ENCODE results near the gene AZIN2.

DNA sequence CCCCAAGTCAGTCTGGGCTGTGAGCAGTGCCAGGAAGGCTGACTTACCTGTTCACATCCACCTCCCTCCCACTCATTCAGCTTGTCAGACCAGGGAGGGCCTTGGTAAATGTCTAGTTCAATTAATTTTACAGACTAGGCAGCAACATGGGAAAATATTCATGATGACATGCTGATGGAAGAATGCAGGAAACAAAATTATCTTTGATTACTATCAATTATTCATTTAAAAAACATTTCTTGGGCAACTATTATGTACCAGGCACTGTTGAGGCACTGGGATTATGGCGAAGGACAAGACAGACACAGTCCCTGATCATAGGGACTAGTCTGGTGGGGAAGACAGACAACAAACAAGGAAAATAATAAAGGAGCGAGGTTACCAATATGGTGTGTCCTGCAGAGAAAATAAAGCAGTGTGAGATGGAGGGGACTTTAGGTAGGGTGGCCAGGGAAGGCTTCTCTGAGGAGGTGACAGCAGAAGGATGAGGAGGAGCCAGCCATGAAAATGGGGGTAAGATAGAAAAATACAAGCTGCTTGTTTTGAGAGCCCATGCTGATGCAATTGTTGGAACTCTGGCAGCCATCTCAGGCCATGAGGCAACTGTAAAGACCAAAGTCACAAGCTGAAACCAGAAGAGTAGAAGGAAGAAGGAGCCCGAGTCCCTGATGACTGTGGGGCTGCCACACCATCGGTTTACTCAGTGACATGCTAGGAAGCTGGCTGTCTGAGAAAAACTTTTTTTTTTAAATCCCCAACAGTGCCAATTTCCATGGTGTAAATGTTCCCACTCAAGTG, 86.9 kb downstream of the AZIN2 start:
- TF ChIP-seq TAF1 (IDR thresholded peaks at IDR 0.05; ENCODE audit: borderline replicate concordance, low read depth, low read length) (no peak), POLR2A (IDR thresholded peaks at IDR 0.05; ENCODE audit: low read depth, low read length) (no peak)
